HG03520 (cell line): Measurements from ENCODE around the gene CAMTA1.

Source experiments
- ATAC-seq: cut with Tn5 transposase; IDR thresholded peaks from one replicate; pipeline ENCODE4 v1.9.1; 2021; ENCODE audit warnings: mild to moderate bottlenecking, moderate library complexity; ENCODE audit not compliant: unreplicated experiment

The CAMTA1 gene

DNA sequence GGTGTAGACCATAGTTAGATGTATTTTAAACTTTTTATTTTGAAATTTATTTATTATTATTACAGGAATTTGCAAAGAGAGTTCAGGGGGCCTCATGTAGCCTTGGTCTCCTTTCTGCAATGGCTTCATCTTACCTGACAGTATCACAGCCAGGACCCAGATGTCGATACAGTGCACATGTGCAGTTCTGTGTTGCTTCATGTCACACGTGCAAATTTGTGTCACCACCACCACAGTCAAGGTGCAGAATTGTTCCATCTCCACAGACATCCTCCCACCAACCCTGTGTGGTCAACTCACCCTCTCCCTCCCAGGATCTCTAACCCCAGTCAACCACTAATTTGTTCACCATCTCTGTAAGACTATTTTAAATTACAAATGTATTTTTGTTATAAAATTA is 184.5 kb downstream of the CAMTA1 start:
- ATAC-seq, result no peak

DNA sequence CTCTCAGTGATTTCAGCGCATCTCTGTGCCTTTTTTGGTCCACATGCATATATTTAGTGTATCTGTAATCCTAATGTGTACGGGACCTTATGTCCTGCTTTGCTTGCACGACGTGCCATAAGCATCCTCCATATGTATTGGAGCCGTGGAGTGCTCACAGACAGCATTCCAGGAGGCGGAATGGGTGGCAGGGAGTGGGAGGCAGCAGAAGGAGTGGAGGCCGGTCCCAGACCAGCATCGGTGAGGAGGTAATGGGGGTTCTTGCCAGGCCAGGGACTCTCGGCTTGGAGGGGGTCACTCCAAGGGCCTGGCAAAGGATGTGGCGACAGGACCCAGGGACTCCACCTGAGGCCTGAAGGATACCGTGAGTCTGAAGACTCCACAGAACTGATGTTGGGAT is 185.0 kb downstream of the CAMTA1 start:
- ATAC-seq, result no peak

DNA sequence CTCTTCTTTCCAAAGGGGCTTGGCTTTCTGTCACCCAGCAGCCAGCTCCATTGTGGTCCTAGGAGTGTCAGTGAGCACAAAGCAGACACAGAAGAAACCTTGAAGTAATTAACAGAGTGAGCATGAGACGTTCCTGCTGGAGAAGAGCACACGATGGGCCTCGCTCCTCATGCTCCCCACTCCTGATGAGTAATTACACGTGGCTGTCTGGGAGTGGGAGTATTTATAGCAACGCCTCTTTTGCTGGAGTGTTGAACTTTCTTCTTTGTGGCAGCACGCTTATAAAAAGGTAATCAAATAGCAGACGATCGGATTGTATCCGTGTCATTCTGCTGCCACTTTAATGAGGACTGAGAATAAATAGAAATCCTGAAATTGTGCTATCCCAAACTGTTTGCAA is 185.8 kb downstream of the CAMTA1 start:
- ATAC-seq, result no peak

DNA sequence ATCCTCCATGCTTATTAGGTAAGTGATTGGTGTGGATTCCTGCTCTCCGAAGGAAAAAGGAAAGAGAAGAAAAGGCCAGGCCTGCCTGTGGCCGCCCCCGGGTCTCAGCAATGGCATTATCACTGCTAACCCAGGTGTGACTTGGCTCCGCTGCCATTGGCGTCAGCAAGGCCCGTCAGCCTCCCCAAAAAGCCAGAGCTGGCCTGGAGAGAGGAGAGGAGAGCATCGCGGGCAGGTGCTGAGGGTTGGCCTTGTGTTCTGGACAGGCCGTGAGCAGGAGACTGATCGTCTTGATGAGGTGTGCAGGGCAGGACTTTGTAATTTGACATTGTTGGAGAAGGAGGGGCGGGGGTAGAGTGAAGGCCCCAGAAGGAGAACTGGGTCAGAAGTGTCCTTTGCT is 186.4 kb downstream of the CAMTA1 start:
- no peak for ATAC-seq

DNA sequence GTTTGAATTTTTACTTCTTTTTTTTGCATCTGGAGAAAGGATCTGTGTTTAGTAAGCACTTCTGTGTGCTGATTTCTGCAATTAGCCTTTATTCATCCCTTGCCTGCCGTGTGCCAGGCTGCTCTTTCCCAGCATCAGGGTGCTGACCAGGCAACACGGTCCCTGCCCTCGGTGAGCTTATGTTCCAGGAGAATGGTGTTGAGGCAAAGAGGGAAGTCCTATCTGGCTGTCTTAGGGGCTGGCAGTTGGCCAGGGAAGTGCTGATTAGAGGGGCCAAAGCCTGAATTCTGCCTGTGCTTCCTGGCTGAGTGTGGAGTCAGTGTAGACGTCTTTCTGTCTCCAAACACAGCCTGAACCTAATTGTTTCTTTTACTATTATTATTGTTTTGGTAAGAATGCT is 187.1 kb downstream of the CAMTA1 start:
- ATAC-seq, result no peak

DNA sequence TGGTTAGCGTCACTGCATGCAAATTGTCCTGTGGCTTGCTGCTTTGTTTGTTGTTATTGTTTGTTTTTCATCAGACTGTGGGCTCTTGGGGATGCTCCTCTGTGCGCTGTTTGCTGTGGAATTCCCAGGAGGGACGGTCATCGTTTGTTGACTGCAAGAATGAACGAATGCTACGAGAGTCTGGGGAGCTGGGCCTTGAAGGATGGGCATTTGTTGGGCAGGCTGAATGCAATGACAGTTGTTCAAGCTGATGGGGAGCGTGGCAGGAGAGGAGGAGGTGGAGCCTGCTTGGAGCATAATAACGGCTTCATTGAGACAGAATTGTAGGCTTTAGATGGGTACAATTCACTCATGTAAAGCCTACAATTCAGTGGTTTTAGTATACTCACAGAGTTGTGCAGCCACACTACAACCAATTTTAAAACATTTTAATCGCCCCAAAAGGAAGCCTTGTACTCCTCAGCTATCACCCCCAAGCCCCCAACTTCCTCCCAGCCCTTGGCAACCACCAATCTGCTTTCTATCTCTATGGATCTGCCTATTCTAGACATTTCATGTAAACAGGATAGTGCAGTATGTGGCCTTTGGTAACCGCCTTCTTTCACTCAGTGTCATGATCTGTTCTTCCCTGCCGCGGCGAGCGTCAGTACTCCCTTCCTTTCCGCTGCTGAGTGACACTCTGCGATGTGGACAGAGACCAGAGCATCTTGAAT is 190.2 kb downstream of the CAMTA1 start:
- no peak for ATAC-seq

DNA sequence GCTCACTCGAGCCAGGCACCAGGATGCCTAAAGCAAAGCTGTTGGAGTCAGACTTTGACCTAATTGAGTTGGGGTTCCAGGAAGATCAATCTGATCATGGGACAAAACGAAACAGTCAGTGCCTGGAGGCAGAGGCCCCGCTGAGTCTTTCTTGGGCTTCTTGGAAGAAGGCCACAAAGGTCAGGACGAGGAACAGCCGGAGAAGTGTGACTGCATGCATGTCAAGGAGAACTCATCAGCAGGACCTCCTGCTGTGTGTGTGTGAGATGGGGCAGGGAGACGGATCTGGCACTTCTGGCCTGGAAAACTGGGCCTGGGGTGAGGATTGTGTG is 190.8 kb downstream of the CAMTA1 start:
- no peak for ATAC-seq

DNA sequence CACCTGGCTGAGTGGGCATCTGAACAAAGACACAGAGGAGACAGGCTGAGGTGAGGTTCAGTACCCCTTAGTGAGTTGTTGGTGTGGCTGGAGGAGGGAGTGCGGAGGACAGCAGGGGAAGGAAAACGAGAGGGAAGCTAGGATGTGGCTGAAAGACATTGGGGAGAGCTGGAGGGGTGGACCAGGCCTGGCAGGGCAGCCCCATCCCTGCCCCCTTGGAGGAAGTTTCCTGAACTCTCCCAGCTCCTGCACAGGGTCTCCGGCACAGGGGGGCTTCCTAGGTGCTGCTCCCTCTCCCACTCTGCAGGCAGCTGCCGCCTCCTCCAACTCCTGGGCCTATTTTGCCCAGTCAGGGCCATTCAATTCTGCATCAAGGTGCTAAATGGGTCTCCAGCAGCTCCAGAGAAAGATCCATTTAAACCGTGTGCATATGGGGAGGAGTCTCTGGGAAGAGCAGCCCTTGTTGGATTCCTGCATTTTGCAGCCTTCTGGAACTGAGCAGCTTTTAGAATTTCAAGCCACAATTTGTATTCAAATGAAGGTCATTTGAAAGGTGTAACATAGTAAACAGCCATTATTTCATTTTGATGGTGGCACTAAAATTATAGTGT is 193.9 kb downstream of the CAMTA1 start:
- ATAC-seq, result no peak

DNA sequence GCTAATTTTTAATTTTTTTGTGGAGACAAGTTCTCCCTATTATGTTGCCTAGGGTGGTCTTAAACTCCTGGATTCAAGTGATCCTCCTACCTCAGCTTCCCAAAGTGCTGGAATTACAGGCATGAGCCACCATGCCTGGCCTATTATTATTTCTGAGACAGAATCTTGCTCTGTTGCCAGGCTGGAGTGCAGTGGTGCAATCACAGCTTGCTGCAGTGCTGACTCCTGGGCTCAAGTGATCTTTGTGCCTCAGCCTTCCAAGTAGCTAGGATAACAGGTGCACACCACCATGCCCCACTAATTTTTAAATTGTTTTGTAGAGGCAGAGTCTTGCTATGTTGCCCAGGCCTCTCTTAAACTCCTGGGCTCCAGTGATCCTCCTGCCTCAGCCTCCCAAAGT is 196.3 kb downstream of the CAMTA1 start:
- no peak for ATAC-seq

DNA sequence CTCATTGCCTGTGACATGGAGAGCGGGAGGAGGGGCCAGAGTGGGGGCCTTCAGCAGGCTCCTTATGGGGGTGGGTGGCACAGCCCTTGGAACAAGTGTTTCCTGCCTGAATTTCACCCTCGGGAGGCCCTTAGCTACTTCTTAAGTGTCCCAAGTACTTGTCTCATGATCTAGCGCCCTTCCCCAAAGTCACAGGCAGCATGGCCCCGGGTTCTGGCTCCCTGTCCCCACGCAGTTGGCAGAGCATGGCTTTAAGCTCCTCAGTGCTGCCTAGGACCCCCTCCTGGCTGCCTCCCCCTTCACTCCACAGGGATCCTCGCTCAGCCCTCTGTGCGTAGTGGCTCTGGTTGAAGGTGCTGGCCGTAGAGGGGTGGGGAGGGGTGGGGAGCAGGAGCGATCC is 197.2 kb downstream of the CAMTA1 start:
- no peak for ATAC-seq

DNA sequence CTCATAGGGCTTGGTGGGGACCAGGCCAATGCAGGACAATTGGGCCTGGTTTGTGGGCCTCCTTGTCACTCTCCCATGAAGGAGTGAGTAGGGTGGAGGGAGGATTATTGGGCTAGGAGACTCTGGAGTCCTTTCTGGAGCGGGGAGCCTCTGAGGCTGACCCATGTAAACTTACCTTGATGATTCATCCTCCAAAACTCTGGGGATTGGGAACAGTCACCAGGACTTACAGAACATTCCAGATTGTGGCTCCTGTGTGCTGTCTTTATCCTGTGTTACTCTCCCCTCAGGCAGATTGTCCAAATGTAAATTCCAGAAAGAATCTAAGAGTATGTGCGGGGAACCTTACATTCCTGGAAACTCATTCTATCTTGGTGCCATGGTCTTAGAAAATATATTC is 197.6 kb downstream of the CAMTA1 start:
- ATAC-seq, result no peak

DNA sequence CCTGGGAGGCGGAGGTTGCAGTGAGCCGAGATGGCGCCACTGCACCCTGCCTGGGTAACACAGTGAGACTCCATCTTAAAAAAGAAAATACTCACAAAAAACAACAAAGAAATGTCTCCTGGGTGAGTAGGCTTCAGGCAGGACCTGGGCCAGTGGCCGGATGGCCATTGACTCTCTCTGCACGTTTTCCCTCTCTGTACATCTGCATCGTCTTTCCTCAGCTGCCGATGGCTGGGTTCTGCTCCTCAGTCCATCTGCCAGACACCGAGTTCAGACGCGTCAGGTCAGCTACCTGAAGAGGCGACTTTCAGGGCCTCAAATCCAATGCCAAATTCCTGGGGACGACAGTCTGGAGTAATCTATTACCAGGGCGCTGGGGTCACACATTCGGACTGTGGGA is 199.3 kb downstream of the CAMTA1 start:
- no peak for ATAC-seq

DNA sequence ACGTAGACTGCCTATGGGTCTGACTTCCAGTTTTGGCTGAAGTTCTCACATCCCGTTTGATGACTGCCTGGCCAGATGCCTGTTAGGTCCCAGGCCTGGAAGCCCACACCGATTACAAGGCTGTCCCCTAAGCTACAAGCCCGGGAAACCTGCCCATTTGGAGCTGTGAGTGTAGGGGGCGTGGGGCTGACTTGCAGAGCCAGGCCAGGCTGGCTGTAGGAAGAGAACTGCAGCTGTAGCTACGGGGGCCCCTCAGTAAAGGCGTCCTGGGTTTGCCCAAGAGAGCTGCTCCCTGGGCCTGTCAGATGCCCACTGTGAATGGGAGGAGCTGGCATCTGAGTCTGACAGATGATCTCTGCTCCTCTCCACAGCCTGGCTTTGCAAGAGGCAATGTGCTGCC is 199.7 kb downstream of the CAMTA1 start:
- ATAC-seq, result no peak

DNA sequence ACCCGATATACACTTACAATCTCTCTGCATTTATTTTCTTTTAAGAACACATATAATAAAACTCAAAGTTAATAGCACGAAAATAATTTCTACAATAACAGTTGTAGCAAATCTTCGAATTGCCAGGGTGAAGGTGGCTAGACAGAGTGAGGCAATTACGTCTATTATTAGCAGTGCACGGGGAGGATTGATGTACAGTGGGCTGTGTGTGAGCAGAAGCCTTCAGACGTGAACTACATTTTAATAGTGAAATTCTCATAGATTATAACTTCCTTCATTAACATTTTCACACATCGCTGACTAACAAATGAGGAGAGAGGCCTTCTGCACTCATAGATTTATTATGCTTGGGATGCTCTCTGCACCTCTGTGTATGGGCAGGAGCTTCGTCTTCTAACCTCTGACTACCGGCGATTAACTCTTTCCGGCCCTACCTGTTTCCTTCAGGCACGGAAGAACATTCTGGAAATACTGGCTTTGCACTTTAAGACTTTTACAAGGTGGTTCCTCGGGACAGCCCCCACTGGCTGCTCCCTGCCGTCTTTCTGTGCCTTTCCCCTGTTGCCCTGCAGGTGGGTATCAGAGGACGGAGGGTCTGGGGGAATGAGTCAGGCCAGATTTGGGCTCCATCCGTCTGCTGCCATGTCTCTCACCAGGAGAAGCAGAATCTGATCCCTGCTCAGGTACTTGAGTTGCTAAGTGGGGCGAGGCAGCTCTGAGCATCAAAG is 200.5 kb downstream of the CAMTA1 start:
- ATAC-seq, result no peak

DNA sequence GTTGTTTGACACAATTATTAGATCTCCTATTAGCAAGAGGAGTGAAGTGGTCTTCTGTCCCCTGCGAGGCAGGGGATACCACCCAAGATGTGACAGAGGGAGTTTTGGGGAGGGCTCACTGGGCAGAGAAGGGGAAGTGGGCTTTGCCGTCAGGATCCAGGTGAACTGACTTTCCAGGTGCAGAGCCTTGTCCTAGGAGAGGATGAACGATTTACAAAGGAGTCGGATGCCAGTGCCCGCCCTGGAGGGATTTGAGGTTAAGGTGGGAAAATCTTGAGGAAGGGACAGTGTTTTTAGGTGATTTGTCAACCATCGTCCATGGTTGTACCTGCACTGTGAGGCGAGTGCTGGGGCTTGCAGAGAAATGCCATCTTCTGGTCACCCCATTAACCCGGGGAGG is 201.0 kb downstream of the CAMTA1 start:
- ATAC-seq, result no peak

DNA sequence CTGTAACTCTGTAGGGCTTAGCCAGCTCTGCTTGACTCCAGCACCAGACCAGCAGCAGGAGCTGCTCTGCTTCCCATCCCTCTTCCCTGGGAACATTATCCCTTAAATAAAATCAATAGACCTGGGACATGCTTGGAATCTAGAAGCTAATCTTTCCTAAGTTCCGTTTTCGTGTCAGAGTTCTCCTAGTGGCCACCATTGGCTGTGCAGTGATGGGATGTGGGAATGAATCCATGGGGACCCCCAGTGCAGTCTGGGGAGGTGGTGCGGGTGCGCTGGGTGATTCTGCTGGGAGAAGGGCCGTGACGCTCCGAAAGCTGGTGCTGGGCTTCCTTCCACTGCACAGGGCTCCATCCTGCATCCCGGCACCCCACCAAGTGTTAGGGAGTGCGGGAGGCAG is 202.7 kb downstream of the CAMTA1 start:
- no peak for ATAC-seq

DNA sequence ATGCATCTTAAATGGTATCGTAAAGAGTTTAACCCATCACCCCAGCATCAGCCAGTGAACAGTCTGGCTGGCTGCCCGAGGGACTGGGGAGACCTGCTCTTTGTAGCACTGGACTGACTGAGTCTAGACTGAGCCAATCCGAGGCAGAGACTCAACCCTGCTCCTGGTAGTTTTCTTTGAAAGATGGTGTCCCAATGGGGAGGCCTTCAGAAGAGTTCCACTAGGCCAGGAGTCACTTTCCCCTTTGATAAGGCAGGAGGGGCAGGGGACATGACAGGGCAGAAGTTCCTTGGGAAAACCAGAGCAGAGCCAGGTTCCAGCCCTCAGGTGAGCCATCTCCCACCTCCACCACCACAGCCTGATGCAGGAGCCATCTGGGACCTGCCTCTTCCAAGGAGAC is 203.5 kb downstream of the CAMTA1 start:
- ATAC-seq, result no peak

DNA sequence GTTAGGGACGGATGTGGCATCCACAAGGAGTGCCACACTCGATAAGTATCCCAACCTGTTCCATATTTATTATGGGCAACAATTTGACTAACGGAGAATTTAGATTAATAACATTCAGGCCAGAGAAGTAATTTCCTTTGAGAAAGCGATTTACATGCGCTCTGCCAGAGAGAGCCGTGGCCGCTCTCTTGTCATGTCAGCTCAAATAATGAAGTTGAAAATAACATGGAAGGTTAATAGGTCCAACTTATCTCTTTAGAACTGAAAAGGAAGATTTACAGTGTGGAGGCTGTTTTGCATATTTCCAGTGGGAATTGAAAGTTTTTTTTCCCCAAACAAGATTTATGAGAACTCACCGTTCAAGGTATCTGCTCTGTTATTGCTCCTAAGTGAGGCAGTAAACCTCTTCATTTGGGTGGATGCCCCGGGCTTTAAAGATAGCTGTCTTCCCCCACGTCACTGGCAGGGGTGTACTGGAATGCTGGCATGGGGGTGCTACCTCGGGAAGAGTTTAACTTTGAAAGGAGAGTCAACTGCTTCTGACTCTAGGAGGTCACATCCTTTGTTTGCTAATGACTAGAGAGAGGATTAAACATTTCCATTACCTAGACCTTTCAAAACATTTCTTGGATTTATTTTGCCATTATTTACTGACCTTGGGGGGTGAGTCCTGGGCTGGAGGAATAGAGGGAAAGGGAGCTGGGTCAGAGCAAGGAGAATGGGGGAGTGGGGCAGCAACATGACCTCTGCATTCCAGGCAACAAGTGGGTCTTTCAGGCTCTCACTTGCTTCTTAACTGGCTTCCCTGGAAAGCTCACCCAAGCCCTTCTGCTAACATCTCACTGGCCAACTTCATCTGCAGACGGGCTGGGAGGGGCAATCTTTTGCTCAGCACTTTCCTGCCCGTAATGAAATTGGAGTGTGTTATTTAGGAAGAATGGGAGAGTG is 204.2 kb downstream of the CAMTA1 start:
- ATAC-seq, result no peak

DNA sequence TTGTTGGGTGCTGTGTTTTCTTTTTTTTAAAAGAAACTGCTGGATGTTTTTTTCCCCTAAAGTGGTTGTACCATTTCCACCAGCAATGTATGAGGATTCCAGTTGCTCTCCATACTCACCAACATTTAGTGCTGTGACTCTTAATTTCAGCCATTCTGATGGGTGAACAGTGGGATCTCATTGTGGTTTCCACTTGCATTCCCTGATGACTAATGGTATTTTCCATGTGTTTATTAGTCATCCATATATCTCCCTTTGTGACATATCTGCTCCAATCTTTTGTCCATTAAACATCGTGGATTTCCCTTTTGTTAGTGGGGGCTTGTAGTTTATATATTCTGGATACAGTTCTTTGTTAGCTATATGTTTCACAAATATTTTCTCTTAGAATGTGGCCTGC is 206.0 kb downstream of the CAMTA1 start:
- no peak for ATAC-seq

DNA sequence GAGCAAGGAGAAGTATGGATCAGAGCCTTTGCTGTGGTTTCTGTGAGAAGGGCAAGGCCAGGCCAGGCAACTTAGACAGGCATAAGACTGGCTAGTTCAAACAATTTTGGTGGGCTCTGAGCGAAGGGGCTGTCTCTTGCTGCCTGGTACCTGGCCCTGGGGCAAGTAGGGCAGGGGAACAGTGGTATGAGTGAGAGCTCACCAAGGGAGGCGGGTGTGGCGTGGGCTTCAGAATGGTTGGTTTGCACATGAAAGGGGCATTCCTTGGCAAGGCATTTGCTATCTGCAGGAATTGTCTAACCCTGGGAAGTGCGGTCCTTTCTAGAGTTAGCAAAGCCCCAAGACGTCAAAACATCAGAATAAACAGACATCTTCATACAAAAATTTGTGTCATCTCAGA is 210.5 kb downstream of the CAMTA1 start:
- no peak for ATAC-seq

DNA sequence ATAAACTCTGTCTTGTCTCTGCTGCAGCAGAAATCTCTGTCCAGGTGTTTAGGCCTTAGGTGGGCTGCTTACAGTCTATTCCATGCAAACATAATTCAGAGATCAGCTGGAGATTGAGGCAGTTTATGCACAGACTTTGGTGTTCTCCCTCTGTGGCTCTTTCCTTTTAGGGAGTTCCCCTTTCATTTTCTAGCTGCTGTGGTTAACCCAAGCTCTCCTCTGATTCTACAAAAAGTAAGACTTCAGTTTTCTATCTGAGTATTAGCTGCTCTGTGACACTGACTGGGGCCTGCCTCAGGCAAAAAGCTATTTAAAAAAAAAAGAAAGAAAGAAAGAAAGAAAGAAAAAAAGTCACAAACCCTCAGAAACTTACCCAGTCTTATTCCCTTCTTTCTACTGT is 211.1 kb downstream of the CAMTA1 start:
- ATAC-seq, result no peak
